Vagina (tissue), 2 donors: ENCODE results near the gene C19orf67.

ENCODE experiments used
- POLR2A ChIP-seq, 2 donors: fragments of 450-650 bp; IDR thresholded peaks; one replicate each; pipeline ENCODE4 v1.6.1; 2017; ENCODE audit warnings: antibody characterized with exemption in 2 of 2, mild to moderate bottlenecking in 2 of 2, moderate library complexity in 2 of 2
- POLR2AphosphoS5 ChIP-seq, 2 donors: sonication (generic); formaldehyde crosslinking; IDR thresholded peaks; one replicate each; pipeline ENCODE4 v1.9.0; 2017; ENCODE audit warnings: antibody characterized with exemption in 2 of 2, mild to moderate bottlenecking in 2 of 2, low read depth in 1 of 2; ENCODE audit not compliant: insufficient read depth in 1 of 2
- TF ChIP-seq, protein P1 (sequence below), 3 experiments: fragments of 450-650 bp in 2 of 3; fragments of 200-600 bp in 1 of 3; sonication (generic) in 1 of 3; IDR thresholded peaks; one replicate each; pipeline ENCODE4 v1.5.1; 2017 to 2019; ENCODE audit warnings: antibody characterized with exemption in 3 of 3, mild to moderate bottlenecking in 2 of 3, moderate library complexity in 2 of 3

DNA sequence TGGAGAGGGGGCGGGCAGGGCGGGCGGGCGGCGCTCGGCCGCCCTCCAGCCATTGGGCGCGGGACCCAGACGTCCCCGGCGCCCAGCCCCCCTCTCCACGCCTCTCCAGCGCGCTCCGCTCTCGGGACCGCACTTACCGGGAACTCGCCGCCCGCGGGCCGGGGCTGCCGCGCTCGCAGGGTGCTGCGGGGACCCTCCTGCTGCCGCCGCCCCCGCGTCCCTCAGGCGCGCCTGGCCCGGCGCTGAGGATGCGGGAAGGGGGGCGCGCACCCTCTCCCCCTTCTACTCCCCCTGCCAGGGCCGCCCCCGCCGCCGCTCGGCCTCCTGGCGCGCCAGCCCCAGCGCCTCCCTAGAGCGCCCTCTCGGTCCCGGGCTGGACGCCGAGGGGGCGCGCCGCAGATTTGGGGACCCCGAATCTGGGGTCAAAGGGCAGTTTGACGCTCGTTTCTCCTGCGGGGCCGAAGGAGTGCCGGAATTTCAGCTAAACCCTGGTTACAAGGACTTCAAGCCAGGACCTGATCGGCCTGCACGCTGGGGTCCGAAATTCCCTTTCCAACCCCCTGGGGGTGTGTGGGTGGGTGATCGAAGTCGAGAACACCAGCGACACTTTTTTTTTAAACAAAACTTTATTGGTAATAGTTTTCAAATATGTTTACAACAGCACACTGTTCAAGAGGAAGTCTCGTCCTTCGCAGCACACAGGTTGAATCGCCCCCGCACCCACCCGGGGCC, 5.7 kb upstream of the C19orf67 start:
- TF ChIP-seq, protein P1, sequence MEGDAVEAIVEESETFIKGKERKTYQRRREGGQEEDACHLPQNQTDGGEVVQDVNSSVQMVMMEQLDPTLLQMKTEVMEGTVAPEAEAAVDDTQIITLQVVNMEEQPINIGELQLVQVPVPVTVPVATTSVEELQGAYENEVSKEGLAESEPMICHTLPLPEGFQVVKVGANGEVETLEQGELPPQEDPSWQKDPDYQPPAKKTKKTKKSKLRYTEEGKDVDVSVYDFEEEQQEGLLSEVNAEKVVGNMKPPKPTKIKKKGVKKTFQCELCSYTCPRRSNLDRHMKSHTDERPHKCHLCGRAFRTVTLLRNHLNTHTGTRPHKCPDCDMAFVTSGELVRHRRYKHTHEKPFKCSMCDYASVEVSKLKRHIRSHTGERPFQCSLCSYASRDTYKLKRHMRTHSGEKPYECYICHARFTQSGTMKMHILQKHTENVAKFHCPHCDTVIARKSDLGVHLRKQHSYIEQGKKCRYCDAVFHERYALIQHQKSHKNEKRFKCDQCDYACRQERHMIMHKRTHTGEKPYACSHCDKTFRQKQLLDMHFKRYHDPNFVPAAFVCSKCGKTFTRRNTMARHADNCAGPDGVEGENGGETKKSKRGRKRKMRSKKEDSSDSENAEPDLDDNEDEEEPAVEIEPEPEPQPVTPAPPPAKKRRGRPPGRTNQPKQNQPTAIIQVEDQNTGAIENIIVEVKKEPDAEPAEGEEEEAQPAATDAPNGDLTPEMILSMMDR (IDR thresholded peaks at IDR 0.05): peak in 1 of 3 experiments; percentile 33
- TF ChIP-seq POLR2A (IDR thresholded peaks at IDR 0.05) (peak in 1 of 2 donors; percentile 65), POLR2AphosphoS5 (IDR thresholded peaks at IDR 0.05; ENCODE audit: insufficient read depth in 1 of 2, low read depth in 1 of 2) (peak; percentile 9 to 57)
